Effector memory CD8-positive, alpha-beta T cell (primary cell): ENCODE results near the gene KRTAP5-2.
"Not testable (repeated sequence)": the region's sequence is repeated elsewhere in the genome, so short reads cannot be mapped to it uniquely, and the experiment has no call there.

Source experiments
- ATAC-seq: fragments of 150-1000 bp; cut with Tn5 transposase; replicated peaks from 2 replicates; pipeline ENCODE4 v1.10.0; 2021; ENCODE audit warnings: mild to moderate bottlenecking, moderate library complexity
- DNase-seq, 3 experiments: peaks; one replicate each; pipeline ENCODE4 v3.0.0; 2021
- H3K27ac Mint-ChIP-seq, 2 donors: one replicate each; pipeline ENCODE4 v1.8.0; 2022; ENCODE audit warnings: mild to moderate bottlenecking in 2 of 2, mixed read lengths in 2 of 2, moderate library complexity in 2 of 2
- H3K27me3 Mint-ChIP-seq, 2 donors: one replicate each; pipeline ENCODE4 v1.8.0; 2022; ENCODE audit warnings: mixed read lengths in 2 of 2
- H3K36me3 Mint-ChIP-seq: one replicate; pipeline ENCODE4 v1.8.0; 2022; ENCODE audit warnings: mild to moderate bottlenecking, moderate library complexity, mixed read lengths; ENCODE audit not compliant: insufficient read depth
- H3K4me1 Mint-ChIP-seq, 2 donors: one replicate each; pipeline ENCODE4 v1.8.0; 2022; ENCODE audit warnings: low read depth in 2 of 2, mixed read lengths in 2 of 2
- H3K4me3 Mint-ChIP-seq, 2 donors: one replicate each; pipeline ENCODE4 v1.8.0; 2022; ENCODE audit warnings: mild to moderate bottlenecking in 2 of 2, mixed read lengths in 2 of 2, moderate library complexity in 2 of 2
- H3K9me3 Mint-ChIP-seq, 2 donors: one replicate each; pipeline ENCODE4 v1.8.0; 2022; ENCODE audit warnings: mixed read lengths in 2 of 2

KRTAP5-2 gene

GRCh38 chr11:1618231-1618630, 20.1 kb upstream of the KRTAP5-2 start:
- Mint-ChIP-seq H3K9me3 (no peaks in the 10 kb centered on the region), H3K4me1 (peaks cover 5% of the 10 kb centered on the region in 2 donors), H3K36me3 (no peaks in the 10 kb centered on the region), H3K27me3 (peaks cover 40 to 47% of the 10 kb centered on the region in 2 donors), H3K4me3 (no peak overlapping the region), H3K27ac (no peak overlapping the region)
- ATAC-seq (no peak), DNase-seq (no peak)

DNA sequence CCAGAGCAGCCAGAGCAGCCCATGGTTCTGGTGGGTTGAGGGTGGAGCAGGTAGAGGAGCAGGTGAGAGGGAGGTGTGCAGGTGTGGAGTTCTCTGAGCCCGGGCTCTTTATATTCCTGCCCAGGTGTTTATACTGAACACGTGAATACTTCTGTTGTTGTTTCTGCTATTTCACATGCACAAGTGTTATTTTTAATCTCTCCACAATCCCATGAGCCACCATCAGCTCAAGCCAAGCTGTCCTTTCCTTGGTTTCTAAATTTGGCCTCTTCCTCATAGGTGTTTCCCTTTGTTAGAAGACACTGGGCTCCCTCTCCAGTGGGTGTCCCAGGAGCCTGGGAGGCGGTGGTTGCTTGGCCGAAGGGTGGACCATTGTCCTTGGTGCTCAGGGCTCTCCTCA, 10.3 kb upstream of the KRTAP5-2 start, which contains the start of gene KRTAP5-3:
TSS of gene KRTAP5-3 (minus strand) at position 101 of the 400 bp plus-strand sequence. CDS start at position 23, 78 bp downstream.
- Mint-ChIP-seq H3K27ac (no peak within 1 kb of the TSS), H3K4me3 (no peak within 1 kb of the TSS), H3K27me3 (peaks cover 35 to 36% of the 10 kb centered on the region in 2 donors), H3K4me1 (peaks cover 8 to 12% of the 10 kb centered on the region in 2 donors), H3K9me3 (no peaks in the 10 kb centered on the region), H3K36me3 (no peaks in the 10 kb centered on the region)
- ATAC-seq, result no peak
- no peak for DNase-seq

GRCh38 chr11:1607901-1608300, 9.8 kb upstream of the KRTAP5-2 start:
- not testable (repeated sequence) for H3K36me3 Mint-ChIP-seq, ATAC-seq, H3K27ac Mint-ChIP-seq, H3K4me3 Mint-ChIP-seq, H3K9me3 Mint-ChIP-seq, DNase-seq
- H3K4me1 Mint-ChIP-seq, result peaks cover 8 to 12% of the 10 kb centered on the region in 2 donors
- peaks cover 32 to 40% of the 10 kb centered on the region in 2 donors for H3K27me3 Mint-ChIP-seq

GRCh38 chr11:1607156-1607845, 9.2 kb upstream of the KRTAP5-2 start:
- H3K27me3 Mint-ChIP-seq, result peaks cover 32 to 41% of the 10 kb centered on the region in 2 donors

DNA sequence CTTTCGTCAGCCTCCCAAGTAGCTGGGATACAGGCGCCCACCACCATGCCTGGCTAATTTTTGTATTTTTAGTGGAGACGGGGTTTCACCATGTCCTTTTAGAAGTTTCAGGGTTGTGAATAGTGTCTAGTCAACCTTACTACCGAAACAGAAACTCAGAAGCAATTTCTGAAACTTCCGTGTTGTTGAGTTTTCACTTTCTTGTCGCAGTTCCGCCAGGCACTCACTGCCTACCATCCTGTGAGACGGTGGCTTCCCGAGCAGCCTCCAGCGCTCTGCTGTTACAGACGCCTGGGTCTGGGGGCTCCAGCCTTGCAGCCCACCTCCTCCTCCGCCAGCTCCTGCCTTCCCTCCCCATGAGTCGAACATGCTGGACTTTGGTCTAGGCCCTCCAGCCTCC, 7.8 kb upstream of the KRTAP5-2 start:
- H3K4me1 Mint-ChIP-seq, result peaks cover 8 to 12% of the 10 kb centered on the region in 2 donors
- H3K4me3 Mint-ChIP-seq, result peak overlapping the region; percentile 56 to 57
- H3K9me3 Mint-ChIP-seq, H3K36me3 Mint-ChIP-seq: not testable (repeated sequence)
- peaks cover 30 to 49% of the 10 kb centered on the region in 2 donors for H3K27me3 Mint-ChIP-seq
- peak; percentile 80 for ATAC-seq
- peak in 1 of 3 experiments; percentile 14 for DNase-seq
- H3K27ac Mint-ChIP-seq, result peak overlapping the region; percentile 57 to 74

More at GRCh38 chr11:1607156-1607845, 9.2 kb upstream of the KRTAP5-2 start:
- peaks cover 8 to 12% of the 10 kb centered on the region in 2 donors for H3K4me1 Mint-ChIP-seq
- not testable (repeated sequence) for ATAC-seq, DNase-seq, H3K36me3 Mint-ChIP-seq, H3K4me3 Mint-ChIP-seq, H3K9me3 Mint-ChIP-seq, H3K27ac Mint-ChIP-seq

GRCh38 chr11:1604711-1605110, 6.6 kb upstream of the KRTAP5-2 start:
- H3K36me3 Mint-ChIP-seq, result no peaks in the 10 kb centered on the region
- H3K9me3 Mint-ChIP-seq, result no peaks in the 10 kb centered on the region
- DNase-seq, result no peak
- H3K4me3 Mint-ChIP-seq, result no peak overlapping the region
- H3K27ac Mint-ChIP-seq, result no peak overlapping the region
- H3K4me1 Mint-ChIP-seq, result peaks cover 8 to 12% of the 10 kb centered on the region in 2 donors
- H3K27me3 Mint-ChIP-seq, result peaks cover 18 to 53% of the 10 kb centered on the region in 2 donors
- ATAC-seq, result no peak

- ATAC-seq, result no peak
- no peaks in the 10 kb centered on the region for H3K9me3 Mint-ChIP-seq
- no peaks in the 10 kb centered on the region for H3K36me3 Mint-ChIP-seq
- no peak overlapping the region for H3K4me3 Mint-ChIP-seq
- H3K4me1 Mint-ChIP-seq, result peaks cover 8 to 12% of the 10 kb centered on the region in 2 donors
- no peak overlapping the region for H3K27ac Mint-ChIP-seq
- peaks cover 15 to 58% of the 10 kb centered on the region in 2 donors for H3K27me3 Mint-ChIP-seq
- DNase-seq, result no peak
Measured at GRCh38 chr11:1604181-1604580, 6.1 kb upstream of the KRTAP5-2 start.

GRCh38 chr11:1603629-1604028, 5.5 kb upstream of the KRTAP5-2 start:
- Mint-ChIP-seq H3K27me3 (peaks cover 15 to 54% of the 10 kb centered on the region in 2 donors), H3K27ac (no peak overlapping the region), H3K4me1 (peaks cover 8 to 15% of the 10 kb centered on the region in 2 donors), H3K36me3 (no peaks in the 10 kb centered on the region), H3K4me3 (no peak overlapping the region), H3K9me3 (no peaks in the 10 kb centered on the region)
- DNase-seq (no peak), ATAC-seq (no peak)

DNA sequence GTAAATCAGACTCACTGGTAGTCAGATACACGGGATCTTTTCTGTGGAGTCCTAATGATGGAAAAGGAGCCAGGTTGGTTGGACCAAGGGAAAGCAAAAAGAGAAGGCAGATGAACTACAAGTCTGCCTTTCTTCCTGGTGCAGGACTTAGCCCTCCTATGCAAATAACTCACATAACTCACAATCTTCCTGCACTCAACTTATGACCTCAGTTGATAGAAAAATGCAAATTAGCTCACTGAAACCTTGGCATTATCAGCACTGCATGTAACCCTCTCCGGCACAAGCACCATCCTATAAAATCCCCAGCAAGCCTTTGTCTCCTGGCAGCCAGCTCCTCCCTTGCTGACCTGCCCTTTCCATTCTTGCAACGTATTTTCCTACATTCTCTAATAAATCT, 3.6 kb upstream of the KRTAP5-2 start:
- not testable (repeated sequence) for H3K27ac Mint-ChIP-seq, ATAC-seq, H3K9me3 Mint-ChIP-seq, H3K4me3 Mint-ChIP-seq, H3K36me3 Mint-ChIP-seq, DNase-seq
- peaks cover 16 to 56% of the 10 kb centered on the region in 2 donors for H3K27me3 Mint-ChIP-seq
- H3K4me1 Mint-ChIP-seq, result peaks cover 8 to 15% of the 10 kb centered on the region in 2 donors

DNA sequence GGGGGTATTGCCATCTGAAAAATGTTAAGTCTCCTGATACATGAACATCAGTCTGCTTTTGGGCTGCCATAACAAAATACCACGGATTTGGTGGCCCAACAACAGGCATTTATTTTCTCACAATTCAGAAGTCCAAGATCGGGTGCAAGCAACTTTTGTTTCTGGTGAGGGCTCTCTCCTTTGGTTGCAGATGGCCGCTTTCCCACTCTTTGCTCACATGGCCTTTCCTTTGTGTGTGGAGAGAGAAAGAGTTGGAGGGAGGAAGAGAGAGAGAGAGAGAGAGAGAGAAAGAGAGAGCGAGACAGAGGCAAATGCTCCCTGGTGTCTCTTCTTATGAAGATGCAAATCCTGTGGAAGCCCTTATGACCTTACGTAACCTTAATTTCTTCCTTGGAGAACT, 2.5 kb upstream of the KRTAP5-2 start:
- no peak for ATAC-seq
- H3K4me1 Mint-ChIP-seq, result peaks cover 2 to 13% of the 10 kb centered on the region in 2 donors
- H3K36me3 Mint-ChIP-seq, result no peaks in the 10 kb centered on the region
- H3K27me3 Mint-ChIP-seq, result peaks cover 21 to 49% of the 10 kb centered on the region in 2 donors
- H3K9me3 Mint-ChIP-seq, result no peaks in the 10 kb centered on the region
- H3K27ac Mint-ChIP-seq, result no peak overlapping the region
- DNase-seq, result no peak
- H3K4me3 Mint-ChIP-seq, result no peak overlapping the region

DNA sequence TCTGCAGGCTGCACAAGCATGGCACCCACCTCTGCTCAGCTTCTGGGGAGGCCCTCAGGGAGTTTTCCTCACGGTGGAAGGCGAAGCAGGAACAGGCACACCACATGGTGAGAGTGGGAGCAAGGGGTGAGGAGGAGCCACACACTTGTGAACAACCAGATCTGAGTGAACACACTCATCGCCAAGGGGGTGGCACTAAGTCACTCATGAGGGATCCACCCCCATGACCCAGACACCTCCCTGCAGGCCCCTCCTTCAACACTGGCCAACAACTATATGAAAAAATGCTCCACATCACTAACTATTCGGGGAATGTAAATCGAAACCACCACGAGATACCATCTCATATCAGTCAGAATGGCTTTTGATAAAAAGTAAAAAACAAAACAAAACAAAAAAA, 722 bp upstream of the KRTAP5-2 start:
- peak overlapping the region in 1 of 2 donors; percentile 37 for H3K4me3 Mint-ChIP-seq
- H3K27me3 Mint-ChIP-seq, result peaks cover 21 to 48% of the 10 kb centered on the region in 2 donors
- H3K4me1 Mint-ChIP-seq, result peaks cover 10 to 20% of the 10 kb centered on the region in 2 donors
- H3K36me3 Mint-ChIP-seq, result no peaks in the 10 kb centered on the region
- no peak overlapping the region for H3K27ac Mint-ChIP-seq
- ATAC-seq, result peak; percentile 90
- DNase-seq, result peak in 2 of 3 experiments; percentile 22 to 29
- no peaks in the 10 kb centered on the region for H3K9me3 Mint-ChIP-seq

GRCh38 chr11:1598406-1598805, 312 bp upstream of the KRTAP5-2 start:
- not testable (repeated sequence) for ATAC-seq, H3K9me3 Mint-ChIP-seq, H3K27ac Mint-ChIP-seq, H3K36me3 Mint-ChIP-seq, DNase-seq
- Mint-ChIP-seq H3K4me1 (peaks cover 11 to 20% of the 10 kb centered on the region in 2 donors), H3K4me3 (peak overlapping the region in 1 of 2 donors; percentile 37), H3K27me3 (peaks cover 21 to 44% of the 10 kb centered on the region in 2 donors)

GRCh38 chr11:1597331-1597993, 632 bp downstream of the KRTAP5-2 start:
- Mint-ChIP-seq H3K4me1 (peaks cover 11 to 20% of the 10 kb centered on the region in 2 donors), H3K36me3 (peaks cover under 1% of the 10 kb centered on the region), H3K27me3 (peaks cover 21 to 43% of the 10 kb centered on the region in 2 donors), H3K4me3 (no peak overlapping the region), H3K9me3 (no peaks in the 10 kb centered on the region), H3K27ac (no peak overlapping the region)
- DNase-seq (no peak), ATAC-seq (no peak)
